K562 (cell line): ENCODE results near the gene P2RY11. TPM values are rescaled to one million over a fixed set of nuclear protein-coding genes. Genes with fewer than 3 reads are reported as not detected.

Experiments used
- CHD7 ChIP-seq: fragments of 200-600 bp; sonication (generic); IDR thresholded peaks from one replicate; pipeline ENCODE4 v1.6.1; 2012; ENCODE audit warnings: mild to moderate bottlenecking, low read depth, low read length, inconsistent platforms
- ELF1 ChIP-seq: fragments of 200-800 bp; sonication (Bioruptor generic); IDR thresholded peaks from 2 replicates; pipeline ENCODE4 v1.6.1; 2016; ENCODE audit warnings: missing genetic modification characterization, missing compliant biosample characterization
- MAX ChIP-seq: sonication (generic); formaldehyde crosslinking; IDR thresholded peaks from 2 replicates; pipeline ENCODE4 v1.9.0; 2022; ENCODE audit warnings: mild to moderate bottlenecking, missing genetic modification reagents
- RAD21 ChIP-seq, 2 experiments: fragments of 250-450 bp in 1 of 2; fragments of 450-650 bp in 1 of 2; sonication (Bioruptor Pico) in 1 of 2; formaldehyde crosslinking in 1 of 2; IDR thresholded peaks in 1 of 2; conservative IDR thresholded peaks in 1 of 2; 2 replicates each; pipeline versions ENCODE4 v1.4.0 to v1.8.0; 2020 to 2022; ENCODE audit warnings: mild to moderate bottlenecking in 2 of 2, moderate library complexity in 1 of 2
- ZEB2 ChIP-seq: fragments of 450-650 bp; IDR thresholded peaks from 2 replicates; pipeline ENCODE4 v1.6.1; 2016
- ZNF311 ChIP-seq: fragments of 250-450 bp; sonication (Bioruptor Pico); IDR thresholded peaks from 2 replicates; pipeline ENCODE4 v1.4.0; 2020; ENCODE audit warnings: mild to moderate bottlenecking, moderate library complexity
- polyA plus RNA-seq, 8 experiments: library from polyadenylated mRNA; depleted of rRNA in 4 of 8; stranded (reverse) in 5 of 8; unstranded in 3 of 8; fragments of >200 nt; fragmentation: Nextera tagmentation in 2 of 8; fragmentation: Illumina TruSeq in 1 of 8; extraction: Ambion mirVana in 2 of 8; extraction: Trizol in 1 of 8; gene quantifications; 2 replicates each; pipeline versions ENCODE4 v1.2.1 to v1.2.3, GENCODE V29; 2011 to 2014; ENCODE audit warnings: inconsistent platforms in 1 of 8, missing spikeins in 1 of 8
- total RNA-seq, 7 experiments: library from RNA; depleted of rRNA in 6 of 7; stranded (reverse); fragments of >200 nt in 6 of 7; fragmentation: Illumina TruSeq in 2 of 7; extraction: Trizol in 2 of 7; gene quantifications; 2 replicates each; pipeline versions ENCODE4 v1.2.1 to v1.2.3, GENCODE V29; 2011 to 2021; ENCODE audit warnings: low replicate concordance in 1 of 7

P2RY11 gene
- total and polyA plus RNA-seq, 9 of the 15 experiments (the other 6 are each of a cell fraction or from before 2014, with no cell fraction given): 0.03 to 10.1 (median 1.5) TPM

GRCh38 chr19:10085641-10086590, 25.6 kb upstream of the P2RY11 start, which contains the start of gene SHFL (continued):
- TF ChIP-seq CHD7 (no peak), RAD21 (CRISPR knock-in tag; conservative IDR thresholded peaks at IDR 0.05 in 1 of 2, IDR thresholded peaks at IDR 0.05 in 1 of 2) (no peak), ZEB2 (no peak), ZNF311 (CRISPR knock-in tag) (no peak), MAX (CRISPR knock-in tag) (no peak; the same call in none of the 2 replicates), ELF1 (tag) (no peak)
